GM18505 (cell line): ENCODE results near the gene SLC27A2.

ENCODE experiments used
- ATAC-seq: cut with Tn5 transposase; IDR thresholded peaks from one replicate; pipeline ENCODE4 v1.9.1; 2021; ENCODE audit not compliant: unreplicated experiment
- POLR2A ChIP-seq: IDR thresholded peaks from 4 replicates; pipeline ENCODE4 v1.6.1; 2011; ENCODE audit warnings: borderline replicate concordance; ENCODE audit not compliant: insufficient read depth, insufficient read length; ENCODE audit errors: extremely low read depth

SLC27A2 gene

GRCh38 chr15:50246631-50247030, 64.6 kb downstream of the SLC27A2 start:
- no peak for ATAC-seq
- TF ChIP-seq POLR2A = no peak

- ATAC-seq = peak; percentile 96
- TF ChIP-seq POLR2A = peak; percentile 47
These were observed 66.0 kb downstream of the SLC27A2 start for GRCh38 chr15:50247819-50248655.

- TF ChIP-seq POLR2A = no peak
These were observed 67.1 kb downstream of the SLC27A2 start for GRCh38 chr15:50248994-50249582.

GRCh38 chr15:50249704-50250103, 67.7 kb downstream of the SLC27A2 start:
- TF ChIP-seq POLR2A = no peak
- ATAC-seq = no peak

More at GRCh38 chr15:50248994-50249582, 67.1 kb downstream of the SLC27A2 start:
- no peak for ATAC-seq

- no peak for TF ChIP-seq POLR2A
- ATAC-seq = no peak
These were observed 68.9 kb downstream of the SLC27A2 start for GRCh38 chr15:50250760-50251394.

GRCh38 chr15:50251638-50252182, 69.7 kb downstream of the SLC27A2 start:
- no peak for TF ChIP-seq POLR2A
- no peak for ATAC-seq

GRCh38 chr15:50252556-50252955, 70.6 kb downstream of the SLC27A2 start:
- no peak for ATAC-seq
- no peak for TF ChIP-seq POLR2A

- no peak for TF ChIP-seq POLR2A
- no peak for ATAC-seq
These were observed 74.4 kb downstream of the SLC27A2 start for GRCh38 chr15:50256188-50257041.

- TF ChIP-seq POLR2A = no peak
These were observed 75.3 kb downstream of the SLC27A2 start for GRCh38 chr15:50257332-50257731.

GRCh38 chr15:50257924-50258323, 75.9 kb downstream of the SLC27A2 start:
- TF ChIP-seq POLR2A = no peak
- no peak for ATAC-seq

More at GRCh38 chr15:50257332-50257731, 75.3 kb downstream of the SLC27A2 start:
- no peak for ATAC-seq

- ATAC-seq = no peak
These were observed 77.3 kb downstream of the SLC27A2 start for GRCh38 chr15:50259276-50259675.

GRCh38 chr15:50260969-50261496, 79.0 kb downstream of the SLC27A2 start:
- no peak for ATAC-seq
- no peak for TF ChIP-seq POLR2A

More at GRCh38 chr15:50259276-50259675, 77.3 kb downstream of the SLC27A2 start:
- no peak for TF ChIP-seq POLR2A
